ENCODE results near the gene TSPAN9. TPM values are rescaled to one million over a fixed set of nuclear protein-coding genes. Genes with fewer than 3 reads are reported as not detected.

TSPAN9 gene
- polyA plus RNA-seq, 3 donors, result 0.15 to 0.34 (median 0.25) TPM

DNA sequence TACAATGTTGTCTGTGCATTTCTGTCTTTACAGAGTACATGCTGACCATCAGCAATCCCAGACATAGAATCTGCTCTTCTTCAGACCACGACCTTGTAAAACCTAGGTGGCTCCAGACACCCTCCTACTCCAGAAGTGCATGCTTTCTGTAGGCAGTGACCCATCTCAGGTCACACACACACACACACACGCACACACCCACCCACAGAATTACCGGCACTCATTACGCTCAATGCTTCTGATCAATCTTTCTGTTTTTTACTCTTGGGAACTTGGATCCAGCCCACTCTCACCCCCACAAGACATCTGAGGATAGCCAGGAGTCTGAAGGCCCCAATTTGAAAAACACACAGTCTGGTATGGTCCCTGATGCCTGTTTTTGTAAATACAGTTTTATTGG, 7.5 kb upstream of the TSPAN9 start:
- H3K36me3 Mint-ChIP-seq, result no peaks in the 10 kb centered on the region
- H3K36me3 ChIP-seq (replicated peaks in 1 of 2; ENCODE audit: control insufficient read depth in 1 of 2, insufficient read depth in 2 of 2, low read length in 2 of 2), result no peaks in the 10 kb centered on the region
- no peak overlapping the region for H3K9ac ChIP-seq (ENCODE audit: insufficient read depth, low read length, poor library complexity, severe bottlenecking)
- peaks cover 2 to 12% of the 10 kb centered on the region in 2 donors for H3K27me3 ChIP-seq (ENCODE audit: control insufficient read depth in 2 of 2, insufficient read depth in 2 of 2, low read length in 2 of 2)
- H3K4me2 ChIP-seq (replicated peaks; ENCODE audit: extremely low read depth, low read length, poor library complexity, severe bottlenecking), result no peak overlapping the region
- H3K27ac Mint-ChIP-seq, result no peak overlapping the region
- H3K9me3 Mint-ChIP-seq, result peaks cover 0 to 2% (median 0%) of the 10 kb centered on the region in 7 donors
- TF ChIP-seq, protein P1, sequence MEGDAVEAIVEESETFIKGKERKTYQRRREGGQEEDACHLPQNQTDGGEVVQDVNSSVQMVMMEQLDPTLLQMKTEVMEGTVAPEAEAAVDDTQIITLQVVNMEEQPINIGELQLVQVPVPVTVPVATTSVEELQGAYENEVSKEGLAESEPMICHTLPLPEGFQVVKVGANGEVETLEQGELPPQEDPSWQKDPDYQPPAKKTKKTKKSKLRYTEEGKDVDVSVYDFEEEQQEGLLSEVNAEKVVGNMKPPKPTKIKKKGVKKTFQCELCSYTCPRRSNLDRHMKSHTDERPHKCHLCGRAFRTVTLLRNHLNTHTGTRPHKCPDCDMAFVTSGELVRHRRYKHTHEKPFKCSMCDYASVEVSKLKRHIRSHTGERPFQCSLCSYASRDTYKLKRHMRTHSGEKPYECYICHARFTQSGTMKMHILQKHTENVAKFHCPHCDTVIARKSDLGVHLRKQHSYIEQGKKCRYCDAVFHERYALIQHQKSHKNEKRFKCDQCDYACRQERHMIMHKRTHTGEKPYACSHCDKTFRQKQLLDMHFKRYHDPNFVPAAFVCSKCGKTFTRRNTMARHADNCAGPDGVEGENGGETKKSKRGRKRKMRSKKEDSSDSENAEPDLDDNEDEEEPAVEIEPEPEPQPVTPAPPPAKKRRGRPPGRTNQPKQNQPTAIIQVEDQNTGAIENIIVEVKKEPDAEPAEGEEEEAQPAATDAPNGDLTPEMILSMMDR (IDR thresholded peaks at IDR 0.05), result no peak
- H3K4me1 ChIP-seq (ENCODE audit: control insufficient read depth in 1 of 2, insufficient read depth in 2 of 2, low read length in 2 of 2), result no peaks in the 10 kb centered on the region
- peaks cover 6% of the 10 kb centered on the region for H3K4me1 Mint-ChIP-seq
- no peaks in the 10 kb centered on the region for H3K79me2 ChIP-seq (ENCODE audit: insufficient read depth, low read length)
- H3K4me3 ChIP-seq (replicated peaks in 1 of 3; ENCODE audit: low read depth in 2 of 3, low read length in 3 of 3), result no peak overlapping the region
- no peaks in the 10 kb centered on the region for H4K20me1 ChIP-seq (ENCODE audit: insufficient read depth, low read length)
- no peak overlapping the region for H2AFZ ChIP-seq (ENCODE audit: insufficient read depth, low read depth, low read length, poor library complexity, severe bottlenecking)
- H3K27me3 Mint-ChIP-seq (ENCODE audit: low read depth in 3 of 3), result peaks cover 15 to 42% (median 17%) of the 10 kb centered on the region in 3 donors
- no peak overlapping the region for H3K27ac ChIP-seq (ENCODE audit: low read depth in 1 of 2, low read length in 2 of 2)
- H3K9me3 ChIP-seq (replicated peaks in 1 of 2; ENCODE audit: control insufficient read depth in 1 of 2, insufficient read depth in 1 of 2, low read length in 2 of 2), result no peaks in the 10 kb centered on the region
- intact Hi-C loops (cut with micrococcal nuclease), result loop anchor here in 1 of 2 donors (5.0 kb wide), 1 partner anchor 208 kb away; no protein-coding TSS in a partner anchor
- WGBS (ENCODE audit: insufficient coverage), result 93% methylated on average over 4 of the region's 4 CpGs
- no peak overlapping the region for H3K4me3 Mint-ChIP-seq
- DNase-seq, result no peak

DNA sequence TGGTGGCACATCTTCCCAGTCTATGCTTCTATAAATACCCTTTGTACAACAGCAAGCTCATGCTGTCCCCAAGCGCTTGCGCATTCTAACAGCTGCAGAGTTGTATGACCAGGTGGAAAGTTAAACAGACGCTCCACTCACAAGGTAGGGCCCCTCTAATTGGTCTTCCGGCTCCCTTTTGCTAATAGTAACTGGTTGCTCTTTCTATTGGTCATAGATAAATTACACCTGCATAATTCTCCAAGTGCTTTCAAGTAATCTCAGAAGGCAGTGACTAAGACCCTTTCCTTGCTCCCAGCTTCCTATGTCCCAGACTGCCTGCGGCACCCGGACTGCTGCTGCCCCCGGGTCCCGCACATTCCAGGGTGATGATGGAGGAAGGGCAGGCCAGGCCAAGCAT, 6.1 kb upstream of the TSPAN9 start:
- WGBS (ENCODE audit: insufficient coverage), result 100% methylated on average over 5 of the region's 8 CpGs
- intact Hi-C loops (cut with micrococcal nuclease), result loop anchor here in 1 of 2 donors (5.0 kb wide), 1 partner anchor 206 kb away; no protein-coding TSS in a partner anchor
- Histone ChIP-seq H4K20me1 (ENCODE audit: insufficient read depth, low read length) (no peaks in the 10 kb centered on the region), H3K9ac (ENCODE audit: insufficient read depth, low read length, poor library complexity, severe bottlenecking) (no peak overlapping the region), H3K79me2 (ENCODE audit: insufficient read depth, low read length) (no peaks in the 10 kb centered on the region), H3K36me3 (replicated peaks in 1 of 2; ENCODE audit: control insufficient read depth in 1 of 2, insufficient read depth in 2 of 2, low read length in 2 of 2) (no peaks in the 10 kb centered on the region), H3K4me2 (replicated peaks; ENCODE audit: extremely low read depth, low read length, poor library complexity, severe bottlenecking) (no peak overlapping the region), H3K4me3 (replicated peaks in 1 of 3; ENCODE audit: low read depth in 2 of 3, low read length in 3 of 3) (no peak overlapping the region), H3K27me3 (ENCODE audit: control insufficient read depth in 2 of 2, insufficient read depth in 2 of 2, low read length in 2 of 2) (peaks cover 8 to 21% of the 10 kb centered on the region in 2 donors), H2AFZ (ENCODE audit: insufficient read depth, low read depth, low read length, poor library complexity, severe bottlenecking) (no peak overlapping the region), H3K4me1 (ENCODE audit: control insufficient read depth in 1 of 2, insufficient read depth in 2 of 2, low read length in 2 of 2) (no peaks in the 10 kb centered on the region), H3K9me3 (replicated peaks in 1 of 2; ENCODE audit: control insufficient read depth in 1 of 2, insufficient read depth in 1 of 2, low read length in 2 of 2) (no peaks in the 10 kb centered on the region), H3K27ac (ENCODE audit: low read depth in 1 of 2, low read length in 2 of 2) (no peak overlapping the region)
- DNase-seq, result no peak
- TF ChIP-seq, protein P1 (IDR thresholded peaks at IDR 0.05), result no peak
- Mint-ChIP-seq H3K27ac (no peak overlapping the region), H3K9me3 (peaks cover 0 to 2% (median 1%) of the 10 kb centered on the region in 7 donors), H3K4me3 (no peak overlapping the region), H3K27me3 (ENCODE audit: low read depth in 3 of 3) (peaks cover 25 to 50% (median 31%) of the 10 kb centered on the region in 3 donors), H3K36me3 (peaks cover 0 to 3% of the 10 kb centered on the region in 2 donors), H3K4me1 (peaks cover 7% of the 10 kb centered on the region)
